Cardiac muscle cell (in vitro differentiated cells and primary cell): Measurements from ENCODE around the gene MYL1. TPM values are rescaled to one million over a fixed set of nuclear protein-coding genes. Genes with fewer than 3 reads are reported as not detected.

Experiments
- DNase-seq, 2 donors: peaks; one replicate each; pipeline versions ENCODE4 v3.0.0 to v3.0.0-alpha.2; 2010 to 2017; ENCODE audit warnings: low read depth in 1 of 2, low spot score in 1 of 2
- H3K27ac ChIP-seq: fragments of 200-600 bp; sonication (generic); 2 replicates; pipeline ENCODE4 v1.5.1; 2016
- H3K27me3 ChIP-seq: fragments of 200-600 bp; sonication (generic); 2 replicates; pipeline ENCODE4 v1.6.0; 2016; ENCODE audit warnings: control low read depth
- H3K36me3 ChIP-seq: fragments of 200-600 bp; sonication (generic); 2 replicates; pipeline ENCODE4 v1.5.1; 2016; ENCODE audit warnings: control low read depth
- H3K4me1 ChIP-seq: fragments of 200-600 bp; sonication (generic); 2 replicates; pipeline ENCODE4 v1.8.1; 2017; ENCODE audit warnings: low read depth, mild to moderate bottlenecking, mixed run types
- H3K4me3 ChIP-seq: fragments of 200-600 bp; sonication (generic); 2 replicates; pipeline ENCODE4 v1.5.1; 2016; ENCODE audit warnings: mild to moderate bottlenecking
- H3K9me3 ChIP-seq: fragments of 200-600 bp; sonication (generic); 2 replicates; pipeline ENCODE4 v1.5.1; 2017; ENCODE audit warnings: low read depth, mild to moderate bottlenecking, control low read depth
- polyA plus RNA-seq: library from polyadenylated mRNA; unstranded; fragments of >200 nt; fragmentation: Nextera tagmentation; extraction: Ambion mirVana; gene quantifications from 2 replicates; pipeline ENCODE4 v1.2.1, GENCODE V29; 2016
- total RNA-seq: library from RNA; depleted of rRNA; stranded (reverse); fragments of >200 nt; gene quantifications from 2 replicates; pipeline ENCODE4 v1.2.3, GENCODE V29; 2016
- TF ChIP-seq, protein P1 (sequence below): IDR thresholded peaks from 2 replicates; pipeline ENCODE4 v1.5.1; 2012; ENCODE audit warnings: low read depth, mild to moderate bottlenecking, low read length

Gene MYL1
- total and polyA plus RNA-seq, 2 experiments from 2014 or later = 10.5 TPM; not detected in 1

DNA sequence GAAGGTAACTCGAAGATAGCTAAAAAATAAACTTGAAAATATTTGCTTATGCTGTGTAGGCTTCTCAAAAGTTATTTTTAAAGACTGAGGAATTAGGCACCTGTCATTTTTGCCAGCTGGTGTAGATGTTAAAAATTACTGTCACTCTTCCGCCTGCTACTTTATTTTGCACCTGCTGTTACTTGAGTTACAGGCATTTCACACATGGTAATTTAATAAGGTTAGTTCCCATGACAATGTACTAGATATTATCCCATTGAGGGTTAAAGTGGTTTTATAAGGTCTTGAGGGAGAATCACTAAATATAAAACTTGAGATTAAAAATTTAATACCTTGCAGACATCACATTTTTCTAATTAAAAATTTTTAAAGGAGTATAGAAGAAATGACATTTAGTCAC lies 26.6 kb downstream of the MYL1 start:
- Histone ChIP-seq H3K27ac (no peak overlapping the region), H3K4me3 (no peak overlapping the region), H3K4me1 (no peaks in the 10 kb centered on the region), H3K27me3 (no peaks in the 10 kb centered on the region), H3K36me3 (no peaks in the 10 kb centered on the region), H3K9me3 (no peaks in the 10 kb centered on the region)
- no peak for DNase-seq
- TF ChIP-seq, protein P1, sequence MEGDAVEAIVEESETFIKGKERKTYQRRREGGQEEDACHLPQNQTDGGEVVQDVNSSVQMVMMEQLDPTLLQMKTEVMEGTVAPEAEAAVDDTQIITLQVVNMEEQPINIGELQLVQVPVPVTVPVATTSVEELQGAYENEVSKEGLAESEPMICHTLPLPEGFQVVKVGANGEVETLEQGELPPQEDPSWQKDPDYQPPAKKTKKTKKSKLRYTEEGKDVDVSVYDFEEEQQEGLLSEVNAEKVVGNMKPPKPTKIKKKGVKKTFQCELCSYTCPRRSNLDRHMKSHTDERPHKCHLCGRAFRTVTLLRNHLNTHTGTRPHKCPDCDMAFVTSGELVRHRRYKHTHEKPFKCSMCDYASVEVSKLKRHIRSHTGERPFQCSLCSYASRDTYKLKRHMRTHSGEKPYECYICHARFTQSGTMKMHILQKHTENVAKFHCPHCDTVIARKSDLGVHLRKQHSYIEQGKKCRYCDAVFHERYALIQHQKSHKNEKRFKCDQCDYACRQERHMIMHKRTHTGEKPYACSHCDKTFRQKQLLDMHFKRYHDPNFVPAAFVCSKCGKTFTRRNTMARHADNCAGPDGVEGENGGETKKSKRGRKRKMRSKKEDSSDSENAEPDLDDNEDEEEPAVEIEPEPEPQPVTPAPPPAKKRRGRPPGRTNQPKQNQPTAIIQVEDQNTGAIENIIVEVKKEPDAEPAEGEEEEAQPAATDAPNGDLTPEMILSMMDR = no peak

DNA sequence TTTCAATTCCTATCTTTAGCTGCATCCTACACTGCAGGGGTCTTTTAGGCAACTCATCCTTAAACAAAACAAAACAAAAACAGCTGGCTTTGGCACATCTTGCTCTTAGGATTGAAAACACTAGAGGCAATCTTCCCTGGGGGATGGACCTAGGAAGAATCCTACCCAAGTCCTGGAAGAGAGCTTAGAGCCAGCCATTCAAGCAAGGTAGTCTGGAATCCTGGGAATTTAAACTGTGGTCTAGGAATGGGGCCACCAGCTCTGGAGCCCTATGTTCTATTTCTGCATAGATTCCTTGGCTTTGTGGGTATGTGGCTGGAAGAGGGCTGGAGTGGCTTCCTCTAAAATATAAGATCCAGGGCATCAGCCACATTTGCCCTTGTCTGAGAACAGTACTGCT lies 27.7 kb downstream of the MYL1 start:
- Histone ChIP-seq H3K4me1 (no peaks in the 10 kb centered on the region), H3K27me3 (no peaks in the 10 kb centered on the region), H3K4me3 (no peak overlapping the region), H3K36me3 (no peaks in the 10 kb centered on the region), H3K9me3 (no peaks in the 10 kb centered on the region), H3K27ac (no peak overlapping the region)
- TF ChIP-seq, protein P1 = no peak
- DNase-seq = no peak

DNA sequence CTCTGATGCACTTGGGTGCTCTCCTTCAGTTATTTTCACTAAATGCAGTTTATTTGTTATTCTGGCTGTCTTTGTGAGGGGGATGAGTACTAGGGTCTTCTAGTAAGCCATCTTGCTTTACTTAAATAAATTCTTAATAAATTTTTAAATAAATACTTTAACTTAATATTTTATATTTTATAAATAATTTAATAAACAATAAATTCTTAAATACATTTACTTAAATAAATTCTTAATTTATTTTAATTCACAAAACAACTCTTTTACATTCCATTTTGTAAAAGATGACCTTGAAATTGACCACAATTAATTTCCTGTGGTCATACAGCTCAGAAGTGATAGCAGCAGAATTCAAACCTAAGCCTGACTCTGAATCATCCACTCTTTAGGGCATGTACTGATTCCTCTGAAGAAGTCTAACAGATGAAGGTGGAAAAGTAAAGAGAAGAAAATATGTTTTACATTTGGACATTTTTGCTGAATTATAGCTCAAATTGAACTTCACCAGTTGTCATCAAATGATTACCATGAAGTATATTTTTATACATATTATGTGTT lies 28.8 kb downstream of the MYL1 start:
- Histone ChIP-seq H3K4me3 (no peak overlapping the region), H3K4me1 (no peaks in the 10 kb centered on the region), H3K27me3 (no peaks in the 10 kb centered on the region), H3K9me3 (no peaks in the 10 kb centered on the region), H3K36me3 (no peaks in the 10 kb centered on the region), H3K27ac (no peak overlapping the region)
- TF ChIP-seq, protein P1 = no peak
- no peak for DNase-seq

DNA sequence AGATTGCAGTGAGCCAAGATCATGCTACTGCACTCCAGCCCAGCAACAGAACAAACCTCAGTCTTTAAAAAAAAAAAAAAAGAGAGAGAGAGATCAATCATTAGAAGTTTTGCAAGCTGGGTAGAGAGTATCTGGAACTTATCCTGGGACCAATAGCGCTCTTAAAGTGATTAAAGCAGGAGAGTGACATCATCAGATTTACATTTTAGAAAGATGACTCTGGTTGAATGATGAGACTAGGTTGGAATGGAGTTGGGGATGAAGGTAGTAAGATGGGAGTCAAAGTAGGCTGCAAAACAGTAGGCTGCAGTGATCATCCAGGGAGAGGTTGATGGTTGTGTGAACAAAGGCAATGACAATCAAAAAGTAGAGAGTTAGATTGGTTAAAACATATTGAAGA lies 37.8 kb downstream of the MYL1 start:
- TF ChIP-seq, protein P1 = no peak
- Histone ChIP-seq H3K4me1 (no peaks in the 10 kb centered on the region), H3K27ac (no peak overlapping the region), H3K4me3 (no peak overlapping the region), H3K36me3 (no peaks in the 10 kb centered on the region), H3K9me3 (no peaks in the 10 kb centered on the region), H3K27me3 (no peaks in the 10 kb centered on the region)
- no peak for DNase-seq

DNA sequence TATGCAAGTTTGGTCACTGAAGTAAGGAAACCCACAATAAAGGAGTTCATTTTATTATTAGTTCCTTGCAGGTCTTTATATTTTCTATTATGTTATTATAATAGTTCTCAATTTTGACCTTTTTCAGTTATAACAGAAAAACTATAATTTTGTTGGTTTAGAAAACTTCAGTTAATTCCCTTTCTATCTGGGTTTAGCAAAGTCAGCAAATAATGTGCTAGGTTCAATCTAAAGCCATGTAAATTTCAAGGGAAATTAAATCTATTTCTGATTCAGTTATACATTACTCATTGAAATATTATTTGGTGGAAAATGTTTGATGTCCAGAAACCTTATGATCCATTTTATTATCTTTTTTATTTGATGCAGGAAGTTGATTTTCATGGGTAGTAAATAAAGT lies 43.7 kb downstream of the MYL1 start:
- no peaks in the 10 kb centered on the region for H3K4me1 ChIP-seq

More for the DNA sequence above, 43.7 kb downstream of the MYL1 start:
- Histone ChIP-seq H3K9me3 (no peaks in the 10 kb centered on the region), H3K27me3 (no peaks in the 10 kb centered on the region), H3K36me3 (no peaks in the 10 kb centered on the region), H3K27ac (no peak overlapping the region), H3K4me3 (no peak overlapping the region)
- no peak for DNase-seq
- TF ChIP-seq, protein P1 = no peak
